ENCODE results near the gene SETDB1. TPM values are rescaled to one million over a fixed set of nuclear protein-coding genes. Genes with fewer than 3 reads are reported as not detected.
"Not testable (repeated sequence)": the region's sequence is repeated elsewhere in the genome, so short reads cannot be mapped to it uniquely, and the experiment has no call there.

SETDB1 gene
- total RNA-seq (2022) = 67.4 and 69.4 TPM in 2 replicates
- Bru-seq, nascent RNA = percentile 87 among the genes with signal in this experiment
- percentile 83 among the genes with signal in this experiment for BruChase-seq, experiment 1, labeled RNA remaining after a 6-hour chase
- BruChase-seq, experiment 2, labeled RNA remaining after a 2-hour chase = percentile 89 among the genes with signal in this experiment
- long read RNA-seq, partial matches to known transcripts = 2 of 6 reads
- long read RNA-seq, other reads (novel, unspliced or antisense) = 4 of 6 reads

DNA sequence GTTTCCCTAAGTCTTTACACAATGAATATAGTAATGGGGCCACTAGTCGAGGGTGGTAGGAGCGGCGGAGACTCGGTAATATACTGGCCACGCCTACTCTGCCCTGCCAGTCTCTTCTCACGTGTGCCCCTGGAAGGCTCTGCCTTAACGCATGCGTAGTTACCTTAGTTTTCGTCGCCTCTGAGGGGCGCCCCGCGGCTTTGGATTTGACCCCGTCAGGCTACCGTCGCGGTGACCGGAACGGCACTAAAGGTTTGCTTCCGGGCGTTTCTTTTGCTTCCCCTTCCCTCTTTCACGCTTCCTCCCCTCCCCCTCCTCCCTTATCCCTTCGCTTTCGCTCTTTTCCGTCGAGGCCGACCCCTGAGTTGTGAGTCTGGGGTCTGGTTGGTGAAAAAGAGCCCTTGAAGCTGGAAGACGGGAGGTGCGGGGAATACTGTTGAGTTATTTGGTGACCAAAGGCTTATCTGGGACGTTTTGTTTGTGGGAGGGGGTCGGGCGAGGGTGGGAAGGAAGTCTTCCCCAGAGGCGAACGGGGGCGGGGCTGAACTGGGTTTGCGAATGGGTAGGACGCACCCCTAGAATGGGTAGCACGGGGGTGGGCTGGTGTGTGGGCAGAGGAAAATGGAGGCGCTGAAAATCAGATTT lies at the start of gene SETDB1:
TSS of gene SETDB1 (plus strand) at position 267 of the 645 bp plus-strand sequence. CDS start 1,352 bp downstream, outside the sequence.
- H3K27me3 Mint-ChIP-seq (ENCODE audit: insufficient read depth, unreplicated experiment) = no peaks in the 10 kb centered on the region
- intact Hi-C loops (cut with micrococcal nuclease) = loop anchor here (1.0 to 5.0 kb wide), 2 partner anchors 45 to 46 kb away; partner anchors contain the start of gene CERS2
- H3K36me3 Mint-ChIP-seq (ENCODE audit: insufficient read depth, unreplicated experiment) = peaks cover 52% of the 10 kb centered on the region
- BruUV-seq (replicated peaks) = no TSS peak
- peak within 1 kb of the TSS; percentile 98 for H3K27ac Mint-ChIP-seq (ENCODE audit: low read depth, unreplicated experiment)
- DNase-seq (ENCODE audit: unreplicated experiment) = peak; percentile 99
- peaks cover 18% of the 10 kb centered on the region for H3K4me1 Mint-ChIP-seq (ENCODE audit: insufficient read depth, unreplicated experiment)
- TF ChIP-seq, protein P1, sequence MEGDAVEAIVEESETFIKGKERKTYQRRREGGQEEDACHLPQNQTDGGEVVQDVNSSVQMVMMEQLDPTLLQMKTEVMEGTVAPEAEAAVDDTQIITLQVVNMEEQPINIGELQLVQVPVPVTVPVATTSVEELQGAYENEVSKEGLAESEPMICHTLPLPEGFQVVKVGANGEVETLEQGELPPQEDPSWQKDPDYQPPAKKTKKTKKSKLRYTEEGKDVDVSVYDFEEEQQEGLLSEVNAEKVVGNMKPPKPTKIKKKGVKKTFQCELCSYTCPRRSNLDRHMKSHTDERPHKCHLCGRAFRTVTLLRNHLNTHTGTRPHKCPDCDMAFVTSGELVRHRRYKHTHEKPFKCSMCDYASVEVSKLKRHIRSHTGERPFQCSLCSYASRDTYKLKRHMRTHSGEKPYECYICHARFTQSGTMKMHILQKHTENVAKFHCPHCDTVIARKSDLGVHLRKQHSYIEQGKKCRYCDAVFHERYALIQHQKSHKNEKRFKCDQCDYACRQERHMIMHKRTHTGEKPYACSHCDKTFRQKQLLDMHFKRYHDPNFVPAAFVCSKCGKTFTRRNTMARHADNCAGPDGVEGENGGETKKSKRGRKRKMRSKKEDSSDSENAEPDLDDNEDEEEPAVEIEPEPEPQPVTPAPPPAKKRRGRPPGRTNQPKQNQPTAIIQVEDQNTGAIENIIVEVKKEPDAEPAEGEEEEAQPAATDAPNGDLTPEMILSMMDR (IDR thresholded peaks at IDR 0.05; ENCODE audit: unreplicated experiment) = no peak
- ChIA-PET POLR2A (interaction anchor here (0.6 to 2.5 kb wide), 34 partner anchors 10 to 592 kb away, joined by 3 to 18 read pairs (median 5); partner anchors contain the start of genes ARNT, CTXND2, ENSA and GOLPH3L), CTCF (interaction anchor here (0.5 to 2.8 kb wide), 15 partner anchors 14 to 365 kb away, joined by 3 to 13 read pairs (median 4); partner anchors contain the start of gene MINDY1)
- H3K4me3 Mint-ChIP-seq (ENCODE audit: unreplicated experiment) = peak within 1 kb of the TSS; percentile 98
- no peaks in the 10 kb centered on the region for H3K9me3 Mint-ChIP-seq (ENCODE audit: unreplicated experiment)

DNA sequence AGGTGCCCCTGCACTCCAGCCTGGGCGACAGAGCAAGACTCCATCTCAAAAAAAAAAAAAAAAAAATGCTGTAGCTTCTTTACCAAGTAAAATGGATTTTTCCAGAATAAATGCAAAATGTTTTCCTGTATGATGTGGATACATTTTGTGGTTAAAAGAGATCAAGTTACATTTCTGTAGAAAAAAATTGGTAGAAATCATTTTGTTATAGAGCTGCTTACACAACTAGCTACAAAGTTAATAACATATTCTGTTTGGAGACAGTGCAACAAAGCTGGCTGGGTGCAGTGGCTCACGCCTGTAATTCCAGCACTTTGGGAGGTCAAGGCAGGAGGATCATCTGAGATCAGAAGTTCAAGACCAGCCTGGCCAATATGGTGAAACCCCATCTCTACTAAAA lies 47.2 kb upstream of the SETDB1 start:
- Mint-ChIP-seq H3K36me3 (ENCODE audit: insufficient read depth, unreplicated experiment) (peaks cover 23% of the 10 kb centered on the region), H3K4me1 (ENCODE audit: insufficient read depth, unreplicated experiment) (peaks cover 36% of the 10 kb centered on the region)
- DNase-seq (ENCODE audit: unreplicated experiment); H3K27me3 Mint-ChIP-seq (ENCODE audit: insufficient read depth, unreplicated experiment); H3K4me3 Mint-ChIP-seq (ENCODE audit: unreplicated experiment); H3K27ac Mint-ChIP-seq (ENCODE audit: low read depth, unreplicated experiment); BruUV-seq (replicated peaks); intact Hi-C loops (cut with micrococcal nuclease); H3K9me3 Mint-ChIP-seq (ENCODE audit: unreplicated experiment): not testable (repeated sequence)
- POLR2A ChIA-PET = interaction anchor here (0.7 to 4.0 kb wide), 5 partner anchors 11 to 518 kb away, joined by 3 to 23 read pairs (median 3); partner anchors contain the start of genes ENSA and MINDY1
- CTCF ChIA-PET = interaction anchor here (0.6 to 1.1 kb wide), 6 partner anchors 16 to 403 kb away, joined by 3 read pairs; partner anchors contain the start of gene SETDB1

DNA sequence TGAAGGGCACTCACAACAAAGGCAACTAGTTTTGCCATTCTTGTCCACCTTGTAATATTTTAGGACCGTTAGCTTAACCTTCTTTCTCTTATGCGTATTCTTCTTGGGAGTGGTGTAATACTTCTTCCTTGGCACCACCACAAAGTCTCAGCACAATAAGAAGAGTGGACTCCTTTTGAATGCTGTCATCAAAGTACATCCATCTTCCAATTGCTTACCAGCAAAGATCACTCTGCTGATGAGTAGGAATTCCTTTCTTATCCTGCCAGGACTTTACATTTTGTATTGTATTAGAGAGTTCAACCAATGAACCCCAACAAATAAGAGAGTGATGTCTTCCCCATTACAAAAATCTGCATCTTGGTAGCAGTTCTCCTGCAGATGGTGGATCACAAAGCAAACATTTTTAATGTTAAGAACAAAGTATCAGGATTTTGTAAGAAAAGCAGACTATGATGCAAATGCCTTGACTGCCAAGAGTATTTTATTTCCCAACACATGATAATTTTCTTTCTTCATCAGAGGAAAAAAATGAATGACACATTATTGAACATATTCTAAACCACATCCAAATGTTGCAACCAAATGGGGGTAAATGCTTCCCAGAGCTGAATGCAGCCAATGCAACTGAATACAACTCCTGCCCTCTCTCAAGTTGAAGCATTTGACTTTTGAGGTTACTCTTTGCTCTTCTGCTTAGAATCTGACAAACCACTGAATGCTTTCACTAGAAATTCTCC lies 44.7 kb upstream of the SETDB1 start:
- Mint-ChIP-seq H3K36me3 (ENCODE audit: insufficient read depth, unreplicated experiment) (peaks cover 16% of the 10 kb centered on the region), H3K27ac (ENCODE audit: low read depth, unreplicated experiment) (peak overlapping the region; percentile 77), H3K4me1 (ENCODE audit: insufficient read depth, unreplicated experiment) (peaks cover 27% of the 10 kb centered on the region), H3K9me3 (ENCODE audit: unreplicated experiment) (no peaks in the 10 kb centered on the region), H3K4me3 (ENCODE audit: unreplicated experiment) (peak overlapping the region; percentile 43), H3K27me3 (ENCODE audit: insufficient read depth, unreplicated experiment) (no peaks in the 10 kb centered on the region)
- intact Hi-C loops (cut with micrococcal nuclease) = loop anchor here (1.0 kb wide), 2 partner anchors 41 to 45 kb away; partner anchors contain the start of gene SETDB1
- POLR2A ChIA-PET = interaction anchor here (0.6 to 3.8 kb wide), 20 partner anchors 9 to 518 kb away, joined by 3 to 37 read pairs (median 3); partner anchors contain the start of genes MCL1, MINDY1, RPRD2 and SETDB1
- CTCF ChIA-PET = interaction anchor here (0.5 to 2.7 kb wide), 6 partner anchors 10 to 118 kb away, joined by 4 to 13 read pairs (median 4); partner anchors contain the start of gene SETDB1
- DNase-seq (ENCODE audit: unreplicated experiment) = peak; percentile 96
- BruUV-seq (replicated peaks) = no TSS peak
- TF ChIP-seq, protein P1 (IDR thresholded peaks at IDR 0.05; ENCODE audit: unreplicated experiment) = no peak

DNA sequence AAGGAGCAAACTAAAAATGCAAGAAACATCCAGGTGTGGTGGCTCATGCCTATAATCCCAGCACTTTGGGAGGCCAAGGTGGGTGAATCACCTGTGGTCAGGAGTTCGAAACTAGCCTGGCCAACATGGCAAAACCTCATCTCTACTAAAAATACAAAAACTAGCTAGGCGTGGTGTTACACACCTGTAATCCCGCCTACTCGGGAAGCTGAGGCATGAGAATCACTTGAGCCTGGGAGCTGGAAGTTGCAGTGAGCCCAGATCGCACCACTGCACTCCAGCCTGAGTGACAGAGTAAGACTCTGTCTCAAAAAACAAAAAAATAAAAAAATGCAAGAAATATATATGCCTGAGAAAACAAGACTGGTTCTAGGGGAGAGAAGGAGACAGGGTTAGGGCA lies 43.0 kb upstream of the SETDB1 start:
- CTCF ChIA-PET = interaction anchor here (0.6 to 2.7 kb wide), 6 partner anchors 9 to 275 kb away, joined by 3 to 13 read pairs (median 4); partner anchors contain the start of gene SETDB1
- H3K27me3 Mint-ChIP-seq (ENCODE audit: insufficient read depth, unreplicated experiment); H3K36me3 Mint-ChIP-seq (ENCODE audit: insufficient read depth, unreplicated experiment); BruUV-seq (replicated peaks); H3K27ac Mint-ChIP-seq (ENCODE audit: low read depth, unreplicated experiment); intact Hi-C loops (cut with micrococcal nuclease); H3K9me3 Mint-ChIP-seq (ENCODE audit: unreplicated experiment); DNase-seq (ENCODE audit: unreplicated experiment); H3K4me3 Mint-ChIP-seq (ENCODE audit: unreplicated experiment): not testable (repeated sequence)
- POLR2A ChIA-PET = interaction anchor here (0.8 to 3.8 kb wide), 7 partner anchors 8 to 218 kb away, joined by 3 to 37 read pairs (median 4); partner anchors contain the start of gene SETDB1
- peaks cover 33% of the 10 kb centered on the region for H3K4me1 Mint-ChIP-seq (ENCODE audit: insufficient read depth, unreplicated experiment)
